Liver (tissue), 9 donors: ENCODE results near the gene LUC7L3. TPM values are rescaled to one million over a fixed set of nuclear protein-coding genes. Genes with fewer than 3 reads are reported as not detected.

Source experiments
- DNase-seq: peaks from one replicate; pipeline ENCODE4 v3.0.0-alpha.2; 2017; ENCODE audit warnings: low spot score
- H3K27ac ChIP-seq, 2 donors: one replicate each; pipeline ENCODE4 v1.7.0; 2013; ENCODE audit warnings: inconsistent platforms in 2 of 2, low read length in 2 of 2, control low read depth in 1 of 2, low read depth in 1 of 2, mild to moderate bottlenecking in 1 of 2
- H3K27me3 ChIP-seq, 4 donors: one replicate each; pipeline versions ENCODE4 v1.6.1 to v1.7.0; 2013; ENCODE audit warnings: low read length in 3 of 4, inconsistent platforms in 1 of 4, mild to moderate bottlenecking in 1 of 4, moderate library complexity in 1 of 4; ENCODE audit not compliant: control insufficient read depth in 4 of 4, insufficient read depth in 4 of 4
- H3K36me3 ChIP-seq, 4 donors: one replicate each; pipeline versions ENCODE4 v1.6.1 to v1.7.0; 2013; ENCODE audit warnings: low read length in 3 of 4, mild to moderate bottlenecking in 3 of 4, low read depth in 1 of 4, moderate library complexity in 1 of 4; ENCODE audit not compliant: control insufficient read depth in 4 of 4, insufficient read depth in 3 of 4
- H3K4me1 ChIP-seq, 4 donors: one replicate each; pipeline versions ENCODE4 v1.6.1 to v1.7.0; 2013; ENCODE audit warnings: low read length in 3 of 4, mild to moderate bottlenecking in 3 of 4, moderate library complexity in 1 of 4; ENCODE audit not compliant: control insufficient read depth in 4 of 4, insufficient read depth in 4 of 4
- H3K4me3 ChIP-seq, 3 donors: one replicate each; pipeline versions ENCODE4 v1.6.1 to v1.7.0; 2013; ENCODE audit warnings: low read length in 3 of 3, control low read depth in 1 of 3, low read depth in 1 of 3, mild to moderate bottlenecking in 1 of 3
- H3K9ac ChIP-seq, 2 donors: one replicate each; pipeline ENCODE4 v1.7.0; 2013; ENCODE audit warnings: low read length in 2 of 2, mild to moderate bottlenecking in 2 of 2, moderate library complexity in 2 of 2, control low read depth in 1 of 2, low read depth in 1 of 2
- H3K9me3 ChIP-seq, 4 donors: one replicate each; pipeline versions ENCODE4 v1.6.1 to v1.7.0; 2013; ENCODE audit warnings: low read length in 3 of 4; ENCODE audit not compliant: control insufficient read depth in 4 of 4
- ATF3 ChIP-seq: IDR thresholded peaks from 2 replicates; pipeline ENCODE4 v1.6.1; 2016; ENCODE audit warnings: antibody characterized with exemption
- EGR1 ChIP-seq, 2 donors: IDR thresholded peaks; 2 replicates each; pipeline ENCODE4 v1.6.1; 2016 to 2018; ENCODE audit warnings: antibody characterized with exemption in 2 of 2, low read depth in 2 of 2
- FOXA1 ChIP-seq: IDR thresholded peaks from 2 replicates; pipeline ENCODE4 v1.6.1; 2016; ENCODE audit warnings: antibody characterized with exemption
- GABPA ChIP-seq, 2 donors: IDR thresholded peaks in 1 of 2; conservative IDR thresholded peaks in 1 of 2; 2 replicates each; pipeline ENCODE4 v1.6.1; 2016; ENCODE audit warnings: antibody characterized with exemption in 2 of 2, mild to moderate bottlenecking in 1 of 2, moderate library complexity in 1 of 2
- HNF4A ChIP-seq, 2 donors: conservative IDR thresholded peaks; 2 replicates each; pipeline ENCODE4 v1.6.1; 2016; ENCODE audit warnings: antibody characterized with exemption in 2 of 2, mild to moderate bottlenecking in 2 of 2
- HNF4G ChIP-seq: IDR thresholded peaks from 2 replicates; pipeline ENCODE4 v1.6.1; 2016; ENCODE audit warnings: antibody characterized with exemption
- JUND ChIP-seq, 2 donors: IDR thresholded peaks; 2 replicates each; pipeline ENCODE4 v1.6.1; 2016; ENCODE audit warnings: antibody characterized with exemption in 2 of 2
- MAX ChIP-seq: IDR thresholded peaks from 2 replicates; pipeline ENCODE4 v1.6.1; 2016; ENCODE audit warnings: antibody characterized with exemption
- NR2F2 ChIP-seq: IDR thresholded peaks from 2 replicates; pipeline ENCODE4 v1.6.1; 2016; ENCODE audit warnings: antibody characterized with exemption
- RAD21 ChIP-seq, 2 donors: IDR thresholded peaks; 2 replicates each; pipeline ENCODE4 v1.6.1; 2016; ENCODE audit warnings: antibody characterized with exemption in 2 of 2, mild to moderate bottlenecking in 2 of 2
- REST ChIP-seq: IDR thresholded peaks from 2 replicates; pipeline ENCODE4 v1.6.1; 2016; ENCODE audit warnings: antibody characterized with exemption, mild to moderate bottlenecking
- RXRA ChIP-seq, 2 donors: IDR thresholded peaks; 2 replicates each; pipeline ENCODE4 v1.6.1; 2017 to 2018; ENCODE audit warnings: antibody characterized with exemption in 2 of 2, mild to moderate bottlenecking in 1 of 2
- SP1 ChIP-seq: IDR thresholded peaks from 2 replicates; pipeline ENCODE4 v1.6.1; 2018; ENCODE audit warnings: antibody characterized with exemption, mild to moderate bottlenecking
- TAF1 ChIP-seq: conservative IDR thresholded peaks from 2 replicates; pipeline ENCODE4 v1.6.1; 2016; ENCODE audit warnings: antibody characterized with exemption, mild to moderate bottlenecking
- YY1 ChIP-seq: IDR thresholded peaks from 2 replicates; pipeline ENCODE4 v1.6.1; 2016; ENCODE audit warnings: antibody characterized with exemption, mild to moderate bottlenecking
- WGBS: extraction: QIAGEN DNeasy Blood & Tissue Kit; methylation state at CpG from one replicate; pipeline ENCODE4 v1.1.7; 2013; 5-methylcytosine and 5-hydroxymethylcytosine counted together
- polyA plus RNA-seq, 2 donors: library from polyadenylated mRNA; stranded (reverse) in 1 of 2; unstranded in 1 of 2; fragments of 200-250 nt in 1 of 2; fragments of >200 nt in 1 of 2; fragmentation: Nextera tagmentation in 1 of 2; extraction: Ambion mirVana in 1 of 2; gene quantifications; one replicate each; pipeline versions ENCODE4 v1.2.1 to v1.2.3, GENCODE V29; 2013 to 2015
- total RNA-seq, 2 donors: library from RNA; depleted of rRNA; stranded (reverse); fragments of >200 nt; gene quantifications; one replicate each; pipeline ENCODE4 v1.2.3, GENCODE V29; 2014
- donor health status: healthy.
- donor health status: healthy.
- donor health status: healthy.
- donor health status: healthy.
- donor health status: healthy.

The LUC7L3 gene
- total and polyA plus RNA-seq, 4 donors, result 15.5 to 126 (median 26.2) TPM

- H3K4me1 ChIP-seq, result peaks cover 17 to 55% (median 32%) of the 10 kb centered on the region in 4 donors
- H3K4me3 ChIP-seq, result no peak overlapping the region
- H3K27ac ChIP-seq, result peak overlapping the region; percentile 5 to 43
- WGBS, result 53% methylated on average over 7 of the region's 7 CpGs
- peaks cover 0 to 20% (median 9%) of the 10 kb centered on the region in 4 donors for H3K36me3 ChIP-seq
- TF ChIP-seq MAX (peak; percentile 76), RAD21 (IDR thresholded peaks at IDR 0.05) (peak; percentile 29 to 61), HNF4A (conservative IDR thresholded peaks at IDR 0.05) (peak; percentile 80 to 89), REST (peak; percentile 30), ATF3 (no peak), TAF1 (no peak), HNF4G (peak; percentile 42), GABPA (IDR thresholded peaks at IDR 0.05 in 1 of 2, conservative IDR thresholded peaks at IDR 0.05 in 1 of 2) (no peak), JUND (IDR thresholded peaks at IDR 0.05) (peak in 1 of 2 donors; percentile 64), YY1 (peak; percentile 97), SP1 (peak; percentile 87), RXRA (IDR thresholded peaks at IDR 0.05) (peak; percentile 93 to 94)
- no peak for DNase-seq
- no peaks in the 10 kb centered on the region for H3K9me3 ChIP-seq
- H3K9ac ChIP-seq, result no peak overlapping the region
- no peaks in the 10 kb centered on the region for H3K27me3 ChIP-seq
Measured at GRCh38 chr17:50675627-50676026, 43.8 kb upstream of the LUC7L3 start.

GRCh38 chr17:50676065-50676975, 43.1 kb upstream of the LUC7L3 start:
- TF ChIP-seq EGR1 (IDR thresholded peaks at IDR 0.05; ENCODE audit: low read depth in 2 of 2) (no peak), SP1 (no peak), YY1 (no peak), HNF4G (no peak), NR2F2 (no peak), MAX (no peak), FOXA1 (no peak), RAD21 (IDR thresholded peaks at IDR 0.05) (no peak), RXRA (IDR thresholded peaks at IDR 0.05) (no peak), JUND (IDR thresholded peaks at IDR 0.05) (no peak), HNF4A (conservative IDR thresholded peaks at IDR 0.05) (no peak)
- Histone ChIP-seq H3K27me3 (no peaks in the 10 kb centered on the region), H3K27ac (peak overlapping the region; percentile 5 to 43), H3K4me1 (peaks cover 17 to 56% (median 28%) of the 10 kb centered on the region in 4 donors), H3K9ac (no peak overlapping the region), H3K4me3 (no peak overlapping the region), H3K9me3 (no peaks in the 10 kb centered on the region), H3K36me3 (peaks cover 0 to 20% (median 9%) of the 10 kb centered on the region in 4 donors)
- WGBS, result 91% methylated on average over 24 of the region's 24 CpGs
- no peak for DNase-seq
